Osteoblast (primary cell): ENCODE measurements around the gene MAPK8. TPM values are rescaled to one million over a fixed set of nuclear protein-coding genes. Genes with fewer than 3 reads are reported as not detected.

Source experiments
- DNase-seq: peaks from one replicate; pipeline ENCODE4 v3.0.0; 2011; ENCODE audit warnings: low spot score, mixed read lengths; ENCODE audit not compliant: insufficient read length; ENCODE audit errors: missing footprints
- H2AFZ ChIP-seq: 2 replicates; pipeline ENCODE4 v1.6.0; 2011; ENCODE audit warnings: mild to moderate bottlenecking, low read length
- H3K27ac ChIP-seq: 2 replicates; pipeline ENCODE4 v1.5.1; 2011; ENCODE audit warnings: mild to moderate bottlenecking, low read depth, low read length, moderate library complexity
- H3K27me3 ChIP-seq: 2 replicates; pipeline ENCODE4 v1.6.0; 2012; ENCODE audit warnings: mild to moderate bottlenecking, control low read depth, inconsistent platforms, low read length, moderate library complexity; ENCODE audit not compliant: insufficient read depth
- H3K36me3 ChIP-seq: 2 replicates; pipeline ENCODE4 v1.5.1; 2011; ENCODE audit warnings: mild to moderate bottlenecking, low read length, control low read depth, moderate library complexity; ENCODE audit not compliant: insufficient read depth
- H3K4me1 ChIP-seq: 2 replicates; pipeline ENCODE4 v1.5.1; 2011; ENCODE audit warnings: mild to moderate bottlenecking, low read length, control low read depth, moderate library complexity; ENCODE audit not compliant: insufficient read depth
- H3K4me2 ChIP-seq: 2 replicates; pipeline ENCODE4 v1.6.0; 2011; ENCODE audit warnings: mild to moderate bottlenecking, low read length; ENCODE audit not compliant: insufficient read depth
- H3K4me3 ChIP-seq: fragments of 200-600 bp; sonication (generic); 3 replicates; pipeline ENCODE4 v1.5.1; 2012; ENCODE audit warnings: mild to moderate bottlenecking, low read length, inconsistent platforms; ENCODE audit not compliant: insufficient read depth
- H3K79me2 ChIP-seq: 2 replicates; pipeline ENCODE4 v1.6.0; 2012; ENCODE audit warnings: mild to moderate bottlenecking, low read length, control low read depth, inconsistent platforms; ENCODE audit not compliant: insufficient read depth
- H3K9me3 ChIP-seq: 2 replicates; pipeline ENCODE4 v1.5.1; 2011; ENCODE audit warnings: low read depth, low read length, control low read depth
- H4K20me1 ChIP-seq: 2 replicates; pipeline ENCODE4 v1.6.0; 2012; ENCODE audit warnings: mild to moderate bottlenecking, low read length, control low read depth; ENCODE audit not compliant: insufficient read depth
- CTCF ChIP-seq: IDR thresholded peaks from 2 replicates; pipeline ENCODE4 v1.5.1; 2011; ENCODE audit warnings: mild to moderate bottlenecking, low read depth, low read length, moderate library complexity; ENCODE audit errors: extremely low read depth
- total RNA-seq: library from RNA; depleted of rRNA; stranded (reverse); fragments of >200 nt; gene quantifications from 2 replicates; pipeline ENCODE4 v1.2.3, GENCODE V29; 2012

MAPK8 gene
- total RNA-seq, 1 donor, result 55.7 TPM

- Histone ChIP-seq H3K36me3 (peaks cover 49% of the 10 kb centered on the region), H4K20me1 (peaks cover 41% of the 10 kb centered on the region), H3K9me3 (no peaks in the 10 kb centered on the region), H3K79me2 (peaks cover 84% of the 10 kb centered on the region), H3K27me3 (no peaks in the 10 kb centered on the region), H3K4me2 (no peak overlapping the region), H2AFZ (no peak overlapping the region), H3K4me1 (peaks cover 17% of the 10 kb centered on the region), H3K4me3 (no peak overlapping the region), H3K27ac (no peak overlapping the region)
- no peak for TF ChIP-seq CTCF
- DNase-seq, result peak; percentile 87
These were observed 145.7 kb downstream of the MAPK8 start for GRCh38 chr10:48451969-48452878.

- Histone ChIP-seq H3K79me2 (peaks cover 82% of the 10 kb centered on the region), H3K4me3 (no peak overlapping the region), H3K36me3 (peaks cover 45% of the 10 kb centered on the region), H3K9me3 (no peaks in the 10 kb centered on the region), H4K20me1 (peaks cover 38% of the 10 kb centered on the region), H3K27me3 (no peaks in the 10 kb centered on the region), H3K4me2 (no peak overlapping the region), H3K27ac (no peak overlapping the region), H2AFZ (no peak overlapping the region), H3K4me1 (peaks cover 17% of the 10 kb centered on the region)
- no peak for TF ChIP-seq CTCF
- peak; percentile 83 for DNase-seq
These were observed 146.5 kb downstream of the MAPK8 start for GRCh38 chr10:48452879-48453412.

- Histone ChIP-seq H3K79me2 (peaks cover 82% of the 10 kb centered on the region), H3K27ac (no peak overlapping the region), H3K9me3 (no peaks in the 10 kb centered on the region), H3K4me3 (no peak overlapping the region), H3K4me1 (peaks cover 11% of the 10 kb centered on the region), H3K4me2 (no peak overlapping the region), H3K36me3 (peaks cover 44% of the 10 kb centered on the region), H4K20me1 (peaks cover 30% of the 10 kb centered on the region), H3K27me3 (no peaks in the 10 kb centered on the region), H2AFZ (no peak overlapping the region)
- DNase-seq, result peak; percentile 65
- no peak for TF ChIP-seq CTCF
These were observed 147.2 kb downstream of the MAPK8 start for GRCh38 chr10:48453451-48454301.
